Mesenchymal stem cell (in vitro differentiated cells and primary cell): ENCODE results near the gene GRM7.
"Not testable (repeated sequence)": the region's sequence is repeated elsewhere in the genome, so short reads cannot be mapped to it uniquely, and the experiment has no call there.

Source experiments
- DNase-seq: peaks from one replicate; pipeline ENCODE4 v3.0.0-alpha.2; 2013
- H2AFZ ChIP-seq: one replicate; pipeline ENCODE4 v1.6.1; 2013; ENCODE audit warnings: low read depth, mild to moderate bottlenecking, control low read depth, inconsistent platforms, low read length, moderate library complexity
- H2AK5ac ChIP-seq: 2 replicates; pipeline ENCODE4 v1.6.1; 2013; ENCODE audit warnings: low read length, moderate library complexity, mild to moderate bottlenecking, inconsistent platforms; ENCODE audit not compliant: severe bottlenecking
- H2BK120ac ChIP-seq: one replicate; pipeline ENCODE4 v1.6.1; 2013; ENCODE audit warnings: low read depth, mild to moderate bottlenecking, inconsistent platforms, low read length, moderate library complexity
- H2BK12ac ChIP-seq, 2 experiments: one replicate each; pipeline ENCODE4 v1.6.1; 2013; ENCODE audit warnings: inconsistent platforms in 2 of 2, low read length in 2 of 2, mild to moderate bottlenecking in 2 of 2, moderate library complexity in 2 of 2, control low read depth in 1 of 2
- H2BK15ac ChIP-seq: one replicate; pipeline ENCODE4 v1.6.1; 2013; ENCODE audit warnings: mild to moderate bottlenecking, low read depth, inconsistent platforms; ENCODE audit not compliant: poor library complexity, severe bottlenecking
- H2BK5ac ChIP-seq: 2 replicates; pipeline ENCODE4 v1.6.1; 2013; ENCODE audit warnings: low read depth, mild to moderate bottlenecking, low read length, control low read depth, inconsistent platforms; ENCODE audit not compliant: poor library complexity, severe bottlenecking
- H3K14ac ChIP-seq, 2 experiments: one replicate each; pipeline ENCODE4 v1.6.1; 2013; ENCODE audit warnings: inconsistent platforms in 2 of 2, low read length in 2 of 2, control low read depth in 1 of 2, mild to moderate bottlenecking in 1 of 2, moderate library complexity in 1 of 2
- H3K18ac ChIP-seq, 2 experiments: one replicate each; pipeline ENCODE4 v1.6.1; 2013; ENCODE audit warnings: inconsistent platforms in 2 of 2, low read length in 2 of 2, control low read depth in 1 of 2, low read depth in 1 of 2, mild to moderate bottlenecking in 1 of 2
- H3K23ac ChIP-seq, 2 experiments: one replicate each; pipeline ENCODE4 v1.6.1; 2013; ENCODE audit warnings: inconsistent platforms in 2 of 2, low read length in 2 of 2, mild to moderate bottlenecking in 2 of 2, moderate library complexity in 2 of 2, control low read depth in 1 of 2
- H3K27ac ChIP-seq: 2 replicates; pipeline ENCODE4 v1.5.1; 2013; ENCODE audit warnings: mild to moderate bottlenecking, moderate library complexity, low read length, control low read depth, inconsistent platforms; ENCODE audit not compliant: poor library complexity, severe bottlenecking
- H3K27me3 ChIP-seq, 2 experiments: 2 replicates each; pipeline versions ENCODE4 v1.6.1 to v1.7.0; 2013; ENCODE audit warnings: low read length in 2 of 2, mild to moderate bottlenecking in 2 of 2, moderate library complexity in 2 of 2, control low read depth in 1 of 2, inconsistent platforms in 1 of 2; ENCODE audit not compliant: control insufficient read depth in 1 of 2, insufficient read depth in 1 of 2
- H3K36me3 ChIP-seq, 2 experiments: 2 replicates each; pipeline versions ENCODE4 v1.6.1 to v1.7.0; 2013; ENCODE audit warnings: low read length in 2 of 2, control low read depth in 1 of 2, inconsistent platforms in 1 of 2, low read depth in 1 of 2, mild to moderate bottlenecking in 1 of 2; ENCODE audit not compliant: insufficient read depth in 2 of 2, control insufficient read depth in 1 of 2
- H3K4ac ChIP-seq, 2 experiments: one replicate each; pipeline ENCODE4 v1.6.1; 2013; ENCODE audit warnings: inconsistent platforms in 2 of 2, low read length in 2 of 2, mild to moderate bottlenecking in 2 of 2, moderate library complexity in 2 of 2, control low read depth in 1 of 2, low read depth in 1 of 2
- H3K4me1 ChIP-seq: 2 replicates; pipeline ENCODE4 v1.6.1; 2013; ENCODE audit warnings: low read depth, low read length, control low read depth; ENCODE audit not compliant: control insufficient read depth, insufficient read depth
- H3K4me2 ChIP-seq: 2 replicates; pipeline ENCODE4 v1.6.1; 2013; ENCODE audit warnings: low read length, mild to moderate bottlenecking, inconsistent platforms; ENCODE audit not compliant: poor library complexity, severe bottlenecking
- H3K4me3 ChIP-seq, 2 experiments: 2 replicates each; pipeline versions ENCODE4 v1.5.1 to v1.7.0; 2013; ENCODE audit warnings: low read length in 2 of 2, mild to moderate bottlenecking in 2 of 2, control low read depth in 1 of 2, low read depth in 1 of 2; ENCODE audit not compliant: insufficient read depth in 1 of 2
- H3K79me1 ChIP-seq: replicated peaks from 2 replicates; pipeline ENCODE4 v1.6.1; 2013; ENCODE audit warnings: mild to moderate bottlenecking, control low read depth, low read length, inconsistent platforms; ENCODE audit not compliant: poor library complexity, severe bottlenecking
- H3K9ac ChIP-seq: 2 replicates; pipeline ENCODE4 v1.7.0; 2013; ENCODE audit warnings: mild to moderate bottlenecking, low read length, moderate library complexity
- H3K9me3 ChIP-seq: 2 replicates; pipeline ENCODE4 v1.7.0; 2013; ENCODE audit warnings: mild to moderate bottlenecking, low read length; ENCODE audit not compliant: control insufficient read depth
- H4K8ac ChIP-seq: one replicate; pipeline ENCODE4 v1.6.1; 2013; ENCODE audit warnings: inconsistent platforms, mild to moderate bottlenecking, low read length, moderate library complexity
- H4K91ac ChIP-seq: one replicate; pipeline ENCODE4 v1.6.1; 2013; ENCODE audit warnings: mild to moderate bottlenecking, low read length, inconsistent platforms
- WGBS: methylation state at CpG from one replicate; pipeline ENCODE4 v1.1.7; 2013; ENCODE audit warnings: mixed read lengths; 5-methylcytosine and 5-hydroxymethylcytosine counted together

Gene GRM7

DNA sequence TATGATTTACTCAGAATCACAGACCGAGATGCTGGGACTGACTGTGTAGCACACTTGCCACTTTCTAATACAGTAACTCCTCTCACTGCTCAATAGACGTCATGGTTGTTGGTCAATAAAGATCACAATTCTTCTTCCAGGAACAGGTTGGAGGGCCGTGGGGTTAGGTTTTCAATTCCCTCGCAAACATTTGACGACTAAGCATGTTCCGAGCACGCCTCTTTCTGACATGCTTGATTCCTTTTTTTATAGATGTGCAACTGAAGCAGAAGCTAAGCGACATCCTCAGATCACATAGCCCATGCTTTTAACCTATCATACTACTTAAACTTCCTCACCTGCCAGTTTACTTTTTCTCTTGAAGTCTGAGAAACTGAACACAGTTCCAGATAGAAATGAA lies 61.0 kb downstream of the GRM7 start:
- no peak overlapping the region for H3K4me3 ChIP-seq
- H3K36me3 ChIP-seq: no peaks in the 10 kb centered on the region

DNA sequence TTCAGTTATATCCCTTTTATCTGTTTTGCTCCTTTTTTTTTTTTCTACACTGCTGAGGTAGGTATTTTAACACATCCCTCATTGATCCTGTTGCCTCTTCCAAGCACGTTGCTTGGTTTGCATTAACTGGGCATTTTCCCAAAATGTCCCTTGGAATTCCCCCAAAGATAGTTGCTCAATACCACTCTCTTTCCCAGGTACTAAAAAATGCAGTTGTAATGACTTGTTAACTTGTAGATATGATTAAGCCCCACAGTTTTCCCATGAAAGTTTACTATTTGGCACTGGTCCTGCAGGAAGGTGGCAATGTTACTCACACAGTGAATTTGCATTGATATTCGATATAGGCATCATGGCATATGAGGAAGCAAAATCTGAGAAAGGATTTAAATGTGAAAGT lies 67.1 kb downstream of the GRM7 start:
- Histone ChIP-seq H3K27ac (no peak overlapping the region), H3K36me3 (no peaks in the 10 kb centered on the region), H3K14ac (no peak overlapping the region), H2AK5ac (no peak overlapping the region), H4K91ac (no peak overlapping the region), H2BK120ac (no peak overlapping the region), H3K18ac (no peak overlapping the region), H3K4me3 (no peak overlapping the region), H2AFZ (no peak overlapping the region), H3K23ac (no peak overlapping the region), H3K4ac (no peak overlapping the region), H3K27me3 (no peaks in the 10 kb centered on the region), H3K79me1 (no peaks in the 10 kb centered on the region), H3K4me1 (no peaks in the 10 kb centered on the region), H2BK15ac (no peak overlapping the region), H3K4me2 (no peak overlapping the region), H2BK12ac (no peak overlapping the region), H2BK5ac (no peak overlapping the region), H3K9ac (no peak overlapping the region), H4K8ac (no peak overlapping the region), H3K9me3 (no peaks in the 10 kb centered on the region)
- 92% methylated on average over 1 of the region's 2 CpGs for WGBS
- DNase-seq: no peak

More for the DNA sequence above, 61.0 kb downstream of the GRM7 start:
- Histone ChIP-seq H3K23ac (no peak overlapping the region), H2BK15ac (no peak overlapping the region), H3K4me1 (no peaks in the 10 kb centered on the region), H3K79me1 (no peaks in the 10 kb centered on the region), H4K8ac (no peak overlapping the region), H3K14ac (no peak overlapping the region), H3K4ac (no peak overlapping the region), H3K27me3 (no peaks in the 10 kb centered on the region), H3K27ac (no peak overlapping the region), H3K9ac (no peak overlapping the region), H3K18ac (no peak overlapping the region), H4K91ac (no peak overlapping the region), H3K9me3 (peaks cover 6% of the 10 kb centered on the region), H2AFZ (no peak overlapping the region), H2BK5ac (no peak overlapping the region), H3K4me2 (no peak overlapping the region), H2BK12ac (no peak overlapping the region), H2AK5ac (no peak overlapping the region), H2BK120ac (no peak overlapping the region)
- WGBS: 76% methylated on average over 8 of the region's 8 CpGs
- DNase-seq: no peak

DNA sequence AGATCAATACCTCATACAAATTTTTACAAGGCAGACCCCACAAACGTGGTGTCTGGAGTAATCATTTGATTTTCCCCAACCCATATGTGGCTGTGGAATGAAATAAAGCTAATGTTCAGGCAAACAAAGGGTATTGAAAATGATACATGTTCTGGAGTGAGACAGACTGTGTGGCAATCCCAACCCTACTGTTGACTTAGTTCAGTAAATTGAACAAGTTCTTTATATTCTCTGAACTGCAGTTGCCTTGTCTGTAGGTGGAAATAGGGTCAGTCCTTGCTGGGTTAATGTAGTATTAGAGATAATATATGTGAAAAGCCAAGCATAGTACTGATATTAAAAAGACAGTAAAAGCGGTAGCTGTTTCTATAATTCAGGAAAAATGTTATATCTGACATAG lies 69.0 kb downstream of the GRM7 start:
- Histone ChIP-seq H4K8ac (no peak overlapping the region), H2BK12ac (no peak overlapping the region), H3K4ac (no peak overlapping the region), H3K23ac (no peak overlapping the region), H3K9ac (no peak overlapping the region), H3K4me3 (no peak overlapping the region), H2AK5ac (no peak overlapping the region), H3K27me3 (no peaks in the 10 kb centered on the region), H3K18ac (no peak overlapping the region), H4K91ac (no peak overlapping the region), H3K4me1 (no peaks in the 10 kb centered on the region), H2BK120ac (no peak overlapping the region), H2AFZ (no peak overlapping the region), H3K36me3 (no peaks in the 10 kb centered on the region), H3K14ac (no peak overlapping the region), H3K4me2 (no peak overlapping the region), H2BK15ac (no peak overlapping the region), H3K9me3 (no peaks in the 10 kb centered on the region), H3K27ac (no peak overlapping the region), H2BK5ac (no peak overlapping the region), H3K79me1 (no peaks in the 10 kb centered on the region)
- DNase-seq: no peak
- 86% methylated on average over 1 of the region's 2 CpGs for WGBS

DNA sequence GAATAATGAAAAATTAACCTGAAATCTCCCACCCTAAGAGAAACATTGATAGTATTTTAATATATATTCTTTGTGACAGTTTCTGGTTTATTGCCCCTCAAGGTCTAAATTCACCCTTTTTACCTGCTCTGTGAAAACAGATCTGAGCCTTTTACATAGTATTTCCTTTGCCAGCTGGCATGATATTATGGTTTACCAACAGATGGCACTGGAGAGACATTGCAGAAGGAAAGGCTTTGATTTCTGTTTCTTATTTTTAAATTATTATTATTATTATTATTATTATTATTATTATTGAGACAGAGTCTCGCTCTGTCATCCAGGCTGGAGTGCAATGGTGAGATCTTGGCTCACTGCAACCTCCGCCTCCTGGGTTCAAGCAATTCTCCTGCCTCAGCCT lies 74.5 kb downstream of the GRM7 start:
- H2AK5ac ChIP-seq, H4K8ac ChIP-seq, H2BK120ac ChIP-seq, H3K4me1 ChIP-seq, H2BK15ac ChIP-seq, H2BK5ac ChIP-seq, H3K9ac ChIP-seq, H2BK12ac ChIP-seq, H3K36me3 ChIP-seq, H3K4me2 ChIP-seq, H3K18ac ChIP-seq, H3K79me1 ChIP-seq, H4K91ac ChIP-seq, H3K27me3 ChIP-seq, H3K4me3 ChIP-seq, H3K23ac ChIP-seq, H3K4ac ChIP-seq, H3K9me3 ChIP-seq, DNase-seq, H2AFZ ChIP-seq, H3K14ac ChIP-seq, H3K27ac ChIP-seq: not testable (repeated sequence)
- WGBS: 75% methylated on average over 2 of the region's 2 CpGs
